Activated naive CD4-positive, alpha-beta T cell (primary cell): ENCODE data around the gene TNKS1BP1.
"Not testable (repeated sequence)": the region's sequence is repeated elsewhere in the genome, so short reads cannot be mapped to it uniquely, and the experiment has no call there.

Experiments used
- DNase-seq, 4 experiments: peaks; one replicate each; lab custom pipeline; 2025; lab: John Stamatoyannopoulos, UW

Gene TNKS1BP1

DNA sequence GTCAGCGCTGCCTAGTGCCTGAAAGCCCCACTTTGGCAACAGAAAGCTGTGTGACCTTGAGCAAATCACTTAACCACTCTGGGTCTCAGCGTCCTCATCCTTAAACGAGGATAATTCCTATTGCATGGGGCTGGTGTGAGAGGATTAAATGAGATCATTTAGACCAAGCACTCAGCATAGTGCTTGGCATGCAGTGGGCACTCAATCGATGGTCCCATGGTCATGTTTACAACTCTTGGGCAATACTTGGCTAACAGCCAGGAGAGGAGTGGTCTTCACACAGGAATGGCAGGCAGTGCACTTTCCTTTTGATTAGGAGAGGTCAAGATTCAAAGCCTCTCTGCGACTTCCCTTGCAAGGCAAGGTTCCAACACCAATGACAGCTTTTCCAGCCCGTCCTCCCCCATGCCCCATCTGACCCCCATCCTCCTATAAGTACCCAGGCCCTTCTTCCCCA is 14.1 kb downstream of the TNKS1BP1 start:
- no peak for DNase-seq

DNA sequence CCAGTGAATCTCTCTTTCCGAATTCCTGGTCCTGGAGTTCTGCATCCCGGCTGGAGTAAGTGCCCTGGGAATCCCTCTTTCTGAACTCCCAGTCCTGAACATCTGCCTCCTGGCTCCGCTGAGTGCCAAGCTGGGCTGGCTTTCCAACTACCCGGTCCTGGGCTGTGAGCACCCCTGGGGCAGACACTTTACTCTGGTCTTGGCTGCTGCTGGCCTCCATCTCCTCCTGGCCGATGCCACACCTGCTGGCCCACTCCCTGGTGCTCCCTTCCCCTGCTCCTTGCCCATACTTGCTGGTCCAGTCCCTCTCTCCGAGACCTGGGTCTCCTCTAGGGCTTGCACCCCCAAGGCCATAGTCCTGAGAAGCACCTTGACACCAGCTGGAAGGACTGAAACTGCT is 14.7 kb downstream of the TNKS1BP1 start:
- no peak for DNase-seq

DNA sequence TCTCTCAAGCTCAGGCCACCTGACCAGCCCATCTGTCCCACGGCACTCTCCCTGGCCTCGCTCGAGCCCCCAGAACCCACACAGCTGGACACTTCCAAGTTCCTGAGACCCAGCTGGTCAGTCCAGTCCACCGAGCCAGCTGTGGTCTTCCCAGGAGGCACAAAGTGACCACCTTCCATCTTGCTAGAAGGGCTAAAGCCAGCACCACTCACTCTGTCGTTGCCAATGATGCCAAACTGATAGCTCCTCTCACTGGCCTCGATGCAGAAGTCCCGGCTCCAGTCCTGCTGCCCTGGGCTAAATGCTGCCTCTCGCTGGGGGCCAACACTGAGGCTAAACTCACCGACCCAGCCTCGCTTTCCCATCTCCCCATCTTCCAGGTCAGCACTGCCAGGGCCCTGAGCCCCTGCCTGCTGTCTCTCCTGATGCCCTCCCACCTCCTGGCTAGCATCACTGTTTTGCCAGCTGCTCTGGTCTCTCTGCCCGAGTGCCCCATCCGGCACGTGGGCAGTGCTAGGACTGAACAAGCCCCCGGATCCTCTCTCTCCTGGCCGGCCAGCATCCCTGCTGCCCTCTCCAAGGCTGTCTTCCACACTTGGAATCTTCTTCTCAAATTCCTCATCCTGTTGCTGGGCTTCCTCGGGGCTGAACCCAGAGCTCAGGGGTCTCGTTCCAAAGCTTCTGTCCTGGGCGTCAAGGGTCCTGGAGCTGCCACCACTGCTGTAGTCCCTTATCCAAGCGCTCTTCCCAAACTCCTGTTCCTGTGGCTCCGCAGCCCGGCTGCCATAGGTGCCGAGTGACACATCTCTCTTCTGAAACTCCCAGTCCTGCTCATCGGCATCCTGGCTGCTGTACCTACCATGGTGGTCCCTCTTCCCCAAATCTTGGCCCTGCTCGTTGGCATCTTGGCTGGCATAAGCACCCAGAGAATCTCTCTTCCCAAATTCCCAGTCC is 15.4 kb downstream of the TNKS1BP1 start:
- DNase-seq: no peak

DNA sequence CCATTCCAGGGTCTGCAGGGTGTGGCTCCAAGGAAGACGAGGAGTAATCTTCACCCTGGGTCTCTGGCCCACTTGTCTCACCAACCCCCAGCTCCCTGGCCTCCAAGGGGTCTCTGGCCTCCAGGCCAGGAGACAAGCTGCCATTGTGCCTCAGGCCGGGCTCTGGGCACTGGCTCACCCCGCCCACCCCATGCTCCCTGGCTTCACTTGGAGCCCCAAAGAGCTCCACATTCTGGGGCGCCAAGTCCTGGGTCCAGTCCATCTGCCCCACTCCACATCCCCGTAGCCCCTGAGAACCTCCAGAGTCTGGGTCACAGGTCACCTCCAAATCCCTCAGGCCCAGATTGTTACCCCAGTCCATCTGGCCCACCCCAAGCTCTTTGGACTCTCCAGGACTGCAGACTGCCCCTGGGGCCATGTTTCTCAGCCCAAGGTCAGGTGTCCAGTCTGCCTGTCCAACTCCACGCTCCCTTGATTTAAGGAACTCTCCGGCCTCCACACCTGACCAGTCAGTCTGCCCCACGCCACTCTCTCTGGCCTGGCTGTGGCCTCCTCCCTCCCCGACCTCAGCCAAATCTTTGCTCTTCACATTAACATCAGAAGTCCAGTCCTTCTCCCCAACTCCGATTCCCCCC is 16.2 kb downstream of the TNKS1BP1 start:
- DNase-seq: no peak

DNA sequence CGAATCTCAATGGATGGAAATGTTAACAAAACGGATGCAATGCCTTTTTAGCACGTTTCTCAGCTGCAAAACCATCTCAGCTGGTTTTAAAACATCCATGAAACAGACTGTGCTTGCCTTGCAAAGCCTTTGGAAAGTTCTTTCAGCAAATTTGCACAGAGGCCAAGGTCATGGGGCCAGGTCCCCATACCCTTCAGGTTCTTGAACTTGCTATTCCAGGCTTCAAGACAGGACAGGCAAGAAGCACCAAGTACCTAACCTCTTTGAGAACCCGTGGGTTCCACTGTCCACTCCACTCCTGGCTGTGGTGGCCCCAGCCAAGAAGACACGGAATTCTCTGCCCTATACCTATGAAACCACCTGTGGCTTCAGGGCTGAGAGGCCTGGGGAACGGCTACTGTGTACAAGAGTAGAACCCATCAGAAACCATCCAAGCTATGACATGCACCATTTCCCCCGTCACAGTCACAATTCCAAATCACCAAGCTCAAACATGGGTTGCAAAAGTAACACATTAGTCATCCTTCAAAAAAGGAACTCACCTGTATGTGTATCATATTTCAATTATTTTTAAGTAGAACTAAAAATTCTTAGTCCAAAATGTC is 17.0 kb downstream of the TNKS1BP1 start:
- no peak for DNase-seq

DNA sequence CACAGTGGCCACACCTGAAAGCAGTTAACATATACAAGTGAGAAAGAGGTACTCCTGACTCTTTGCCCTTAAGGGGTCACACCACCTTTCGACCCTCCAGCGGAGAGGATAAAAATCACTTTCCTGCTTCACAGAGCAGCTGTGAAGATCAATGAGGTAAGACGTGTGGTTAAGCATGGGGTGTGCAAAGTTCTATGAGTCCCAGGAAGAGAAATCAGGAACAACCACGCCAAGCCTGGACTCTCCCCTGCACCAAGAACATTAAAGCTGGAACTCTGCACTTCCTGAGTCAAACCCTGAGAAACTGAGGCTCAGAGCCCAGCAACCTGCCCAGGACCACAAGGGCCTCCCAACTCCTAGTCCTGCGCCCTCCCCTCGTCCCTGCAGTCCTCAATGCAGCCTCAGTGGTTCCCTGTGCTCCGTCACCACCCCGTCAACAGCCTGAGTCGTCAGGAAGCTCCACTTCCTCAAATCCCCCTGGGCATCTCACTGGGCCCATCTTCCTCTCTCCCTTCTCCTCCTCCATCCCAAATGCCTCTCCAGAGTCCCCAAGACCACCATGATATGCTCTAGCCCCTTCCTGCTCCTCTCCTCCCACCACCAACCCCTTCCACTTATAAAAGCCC is 17.7 kb downstream of the TNKS1BP1 start:
- no peak for DNase-seq

DNA sequence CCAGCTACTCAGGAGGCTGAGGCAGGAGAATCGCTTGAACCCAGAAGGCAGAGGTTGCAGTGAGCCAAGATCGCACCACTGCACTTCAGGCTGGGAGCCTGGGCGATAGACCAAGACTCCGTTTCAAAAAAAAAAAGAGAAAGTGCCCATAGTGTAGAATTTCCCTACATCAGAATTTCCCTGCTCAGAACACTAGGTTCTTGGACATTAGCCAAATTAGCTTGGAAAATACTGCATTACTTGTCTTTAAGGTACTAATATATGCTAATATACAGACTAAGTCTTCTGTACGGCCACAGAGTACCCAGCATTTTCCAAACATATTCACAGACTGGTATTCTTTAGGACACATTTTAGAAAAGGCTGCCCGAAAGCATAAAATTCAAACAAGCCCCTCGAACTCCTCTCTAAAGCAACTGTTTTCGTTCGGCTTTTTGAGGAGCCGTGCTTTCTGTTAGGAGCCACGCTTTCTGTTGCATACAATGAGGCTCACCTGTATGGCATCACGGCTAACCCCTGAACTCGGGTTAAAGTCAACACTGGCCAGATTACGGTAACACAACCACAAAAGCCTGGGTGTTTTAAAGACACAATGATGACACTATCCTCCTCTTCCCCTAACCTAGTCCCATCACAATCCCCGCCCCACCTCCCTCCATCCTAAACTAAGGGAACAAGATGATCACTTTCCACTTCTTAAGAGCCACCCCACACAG is 18.4 kb downstream of the TNKS1BP1 start:
- DNase-seq: no peak

DNA sequence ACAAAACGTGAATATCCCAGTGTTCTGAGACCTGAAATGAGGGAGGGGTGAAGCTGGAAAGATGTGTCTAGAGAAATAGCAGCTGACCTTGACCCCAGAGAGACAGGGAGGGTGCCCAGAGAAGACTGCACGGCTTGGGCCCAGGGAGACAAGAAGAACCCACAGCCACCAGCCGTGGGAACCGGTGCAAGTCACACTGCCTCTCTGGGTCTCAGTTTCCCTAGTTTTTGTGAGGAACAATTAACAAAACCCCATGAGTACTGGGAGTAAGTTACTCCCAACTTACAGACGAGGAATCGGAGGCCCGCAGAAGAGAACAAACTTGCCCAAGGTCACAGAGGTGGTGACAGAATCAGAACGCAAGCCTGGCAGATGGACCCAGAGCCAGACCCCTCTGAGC is 19.2 kb downstream of the TNKS1BP1 start:
- no peak for DNase-seq

DNA sequence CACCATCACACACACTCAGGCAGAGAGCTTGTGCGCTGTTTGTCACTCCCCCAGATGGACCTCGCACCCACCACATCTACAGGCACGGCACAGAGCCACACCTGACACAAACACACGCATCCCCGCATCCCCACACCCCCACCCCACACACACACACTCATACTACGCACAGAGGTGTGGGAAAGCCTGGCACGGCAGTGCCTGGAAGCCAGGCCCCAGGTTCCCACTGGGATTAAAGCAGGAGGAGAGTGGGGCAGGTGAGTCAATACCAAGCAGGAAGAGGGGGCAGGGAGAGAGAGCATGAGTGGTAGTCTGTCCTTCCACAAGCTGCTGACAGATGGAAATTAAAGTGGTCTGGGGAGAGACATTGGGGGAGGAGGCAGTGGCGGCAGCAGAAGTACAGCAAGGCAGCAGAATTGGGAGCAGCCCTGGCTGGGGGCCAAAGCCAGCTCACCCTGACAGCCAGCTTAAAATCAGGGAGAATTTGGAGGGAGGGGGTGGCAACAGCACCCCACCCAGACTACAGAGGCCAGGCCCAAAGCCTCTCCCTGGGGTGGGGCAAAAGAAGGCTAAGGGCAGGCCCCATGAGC is 20.7 kb downstream of the TNKS1BP1 start:
- DNase-seq: no peak

DNA sequence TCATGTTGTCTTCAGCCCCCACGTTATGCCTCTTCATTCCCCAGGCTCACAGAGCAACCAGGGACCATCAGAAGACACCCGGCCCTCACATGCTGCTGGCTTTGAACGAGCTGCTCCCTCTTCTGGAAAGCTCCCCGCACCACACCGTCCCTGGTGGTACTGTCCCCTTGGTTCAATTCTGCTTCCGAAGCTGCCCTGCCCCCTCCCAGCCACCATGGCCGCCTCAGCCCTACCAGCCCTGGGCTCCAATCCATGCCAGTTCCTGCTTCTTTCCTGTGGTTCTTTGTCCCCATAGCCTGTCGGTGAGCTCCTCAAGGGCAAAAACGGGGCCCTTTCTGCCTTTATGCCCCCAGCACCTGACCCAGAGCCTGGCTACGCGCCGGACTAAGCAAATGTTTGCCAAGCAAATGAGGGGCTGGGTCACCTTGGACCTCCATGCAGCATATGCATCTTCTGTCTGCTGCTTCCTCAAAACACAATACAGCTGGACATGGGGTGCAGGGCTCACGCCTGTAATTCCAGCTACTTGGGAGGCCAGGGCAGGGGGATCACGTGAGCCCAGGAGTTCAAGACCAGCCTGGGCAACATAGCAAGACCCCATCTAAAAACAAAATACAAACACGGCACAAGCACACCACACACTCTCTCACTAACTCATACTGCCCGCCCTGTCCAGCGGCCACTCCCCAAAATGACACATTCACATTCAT is 21.3 kb downstream of the TNKS1BP1 start:
- no peak for DNase-seq

DNA sequence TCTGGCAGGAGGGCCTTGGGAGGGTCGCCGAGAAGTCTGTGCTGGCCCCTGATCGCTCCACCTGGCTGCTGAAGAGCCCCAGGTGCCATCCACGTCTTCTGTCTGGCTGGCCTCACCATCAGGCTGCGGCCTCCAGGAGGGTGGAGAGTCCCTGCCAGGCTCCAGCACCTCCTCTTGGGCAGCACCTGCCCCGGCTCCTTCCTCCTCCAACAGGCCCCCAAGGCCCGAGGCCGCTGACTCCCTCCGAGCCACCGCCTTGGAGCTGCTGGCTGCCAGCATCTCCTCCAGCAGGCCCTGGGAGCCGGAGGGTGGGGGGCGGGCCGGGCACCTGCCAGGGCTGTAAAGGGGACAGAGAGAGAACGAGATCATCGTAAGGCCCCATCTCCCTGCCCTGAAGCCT is 22.3 kb downstream of the TNKS1BP1 start:
- DNase-seq: no peak

DNA sequence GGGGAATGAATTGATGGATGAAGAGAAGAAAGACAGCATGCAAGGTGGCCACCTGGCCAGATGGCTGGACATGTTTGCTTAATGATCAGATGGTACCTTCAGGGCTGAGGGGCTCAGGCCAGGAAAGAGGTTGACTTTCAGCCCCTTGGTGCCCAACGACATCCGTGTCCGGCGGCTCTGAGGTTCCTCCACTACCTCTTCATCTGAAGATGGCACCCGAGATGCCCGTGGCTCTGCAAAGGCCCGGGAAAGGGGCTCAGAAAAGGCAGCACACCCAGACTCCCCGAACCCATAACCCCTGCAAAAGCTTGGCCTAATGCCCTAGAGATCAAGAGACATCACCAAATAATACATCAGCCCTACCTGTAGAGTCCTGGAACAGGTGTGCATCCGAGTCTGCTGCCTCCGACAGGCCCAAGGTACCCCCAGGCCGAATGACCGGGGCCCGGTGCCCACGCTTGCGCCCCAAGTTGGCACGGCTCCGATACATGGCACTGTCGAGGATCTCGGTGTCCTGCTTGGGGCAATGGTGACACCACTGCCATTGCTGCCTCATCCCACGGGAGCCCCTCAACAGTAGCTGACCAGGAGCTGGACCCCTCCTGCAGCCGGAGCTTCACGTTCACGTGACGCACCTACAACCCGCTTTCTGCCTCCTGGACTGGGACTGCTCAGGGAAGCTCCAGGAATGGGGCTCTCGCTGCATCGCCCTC is 22.9 kb downstream of the TNKS1BP1 start:
- no peak for DNase-seq

DNA sequence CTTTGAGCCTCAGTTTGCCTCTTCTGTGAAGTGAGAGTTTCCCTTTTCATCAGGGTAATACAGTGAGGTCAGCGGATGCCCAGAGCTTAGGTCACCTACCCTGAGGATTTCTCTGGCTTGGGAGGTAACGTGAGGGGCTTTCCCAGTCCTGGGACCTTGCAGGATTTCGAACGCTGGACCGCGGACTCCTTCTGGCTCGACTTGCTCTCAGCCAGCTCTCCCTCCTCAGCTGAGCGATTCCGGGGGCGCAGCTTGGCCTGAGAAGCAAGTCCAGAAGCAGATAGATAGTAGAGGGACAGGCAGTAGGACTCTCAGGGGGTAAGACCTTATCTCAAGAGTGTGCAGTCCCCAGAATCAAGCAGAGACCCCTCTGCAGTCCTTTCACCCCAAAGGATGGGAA is 24.0 kb downstream of the TNKS1BP1 start:
- no peak for DNase-seq

DNA sequence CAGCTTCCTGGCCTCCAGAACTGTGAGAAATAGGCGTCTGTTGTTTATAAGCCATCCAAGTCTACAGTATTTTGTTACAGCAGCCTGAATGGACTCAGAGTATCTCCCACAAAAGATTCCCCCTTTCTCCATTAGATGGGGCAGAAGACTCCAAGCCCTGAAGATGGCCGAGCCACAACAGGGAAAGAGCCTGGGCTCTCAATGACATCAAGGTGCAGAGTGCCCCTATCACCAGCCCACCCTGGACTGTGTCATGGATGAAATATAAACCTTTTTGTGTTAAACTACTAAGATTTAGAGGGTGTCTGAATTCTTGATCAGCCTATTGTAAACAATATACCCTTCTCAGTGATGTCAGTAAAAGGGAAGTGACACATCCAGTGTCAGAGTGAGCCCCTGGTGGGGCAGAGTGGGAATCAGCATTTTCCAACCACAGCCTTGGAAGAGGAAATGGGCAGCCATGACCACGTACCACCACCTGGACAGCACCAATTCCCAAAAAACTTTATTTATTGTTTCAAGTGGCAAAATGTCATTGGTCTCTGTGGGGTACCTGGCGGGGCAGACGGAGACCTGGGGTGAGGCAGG is 25.5 kb downstream of the TNKS1BP1 start:
- no peak for DNase-seq

DNA sequence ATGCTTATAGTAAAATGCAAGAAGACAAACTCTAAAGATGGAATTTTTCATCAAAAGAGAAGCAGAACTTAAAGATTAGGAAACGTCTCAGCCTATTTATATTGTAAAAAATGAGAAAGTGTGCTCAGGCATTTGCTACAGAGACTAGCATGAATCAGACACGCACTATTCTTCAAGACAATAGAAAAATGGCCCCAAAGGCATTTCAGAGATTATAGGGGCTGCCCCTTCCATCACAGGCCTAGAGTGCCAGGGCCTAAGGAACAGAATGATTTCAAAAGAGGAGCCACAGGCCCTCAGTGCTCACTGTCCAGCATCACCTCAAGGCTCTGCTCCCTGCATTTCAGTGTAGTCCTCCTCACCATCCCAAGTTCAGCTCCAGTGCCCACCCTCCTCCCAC is 27.5 kb downstream of the TNKS1BP1 start:
- DNase-seq: no peak

DNA sequence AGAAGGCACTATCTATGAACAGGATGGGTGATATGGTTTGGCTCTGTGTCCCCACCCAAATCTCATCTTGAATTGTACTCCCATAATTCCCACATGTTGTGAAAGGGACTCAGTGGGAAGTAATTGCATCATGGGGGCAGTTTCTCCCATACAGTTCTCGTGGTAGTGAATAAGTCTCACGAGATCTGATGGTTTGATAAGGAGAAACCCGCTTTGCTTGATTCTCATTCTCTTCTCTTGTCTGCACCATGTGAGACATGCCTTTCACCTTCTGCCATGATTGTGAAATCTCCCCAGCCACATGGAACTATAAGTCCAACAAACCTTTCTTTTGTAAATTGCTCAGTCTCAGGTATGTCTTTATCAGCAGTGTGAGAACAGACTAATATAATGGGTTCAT is 28.5 kb downstream of the TNKS1BP1 start:
- DNase-seq: not testable (repeated sequence)

DNA sequence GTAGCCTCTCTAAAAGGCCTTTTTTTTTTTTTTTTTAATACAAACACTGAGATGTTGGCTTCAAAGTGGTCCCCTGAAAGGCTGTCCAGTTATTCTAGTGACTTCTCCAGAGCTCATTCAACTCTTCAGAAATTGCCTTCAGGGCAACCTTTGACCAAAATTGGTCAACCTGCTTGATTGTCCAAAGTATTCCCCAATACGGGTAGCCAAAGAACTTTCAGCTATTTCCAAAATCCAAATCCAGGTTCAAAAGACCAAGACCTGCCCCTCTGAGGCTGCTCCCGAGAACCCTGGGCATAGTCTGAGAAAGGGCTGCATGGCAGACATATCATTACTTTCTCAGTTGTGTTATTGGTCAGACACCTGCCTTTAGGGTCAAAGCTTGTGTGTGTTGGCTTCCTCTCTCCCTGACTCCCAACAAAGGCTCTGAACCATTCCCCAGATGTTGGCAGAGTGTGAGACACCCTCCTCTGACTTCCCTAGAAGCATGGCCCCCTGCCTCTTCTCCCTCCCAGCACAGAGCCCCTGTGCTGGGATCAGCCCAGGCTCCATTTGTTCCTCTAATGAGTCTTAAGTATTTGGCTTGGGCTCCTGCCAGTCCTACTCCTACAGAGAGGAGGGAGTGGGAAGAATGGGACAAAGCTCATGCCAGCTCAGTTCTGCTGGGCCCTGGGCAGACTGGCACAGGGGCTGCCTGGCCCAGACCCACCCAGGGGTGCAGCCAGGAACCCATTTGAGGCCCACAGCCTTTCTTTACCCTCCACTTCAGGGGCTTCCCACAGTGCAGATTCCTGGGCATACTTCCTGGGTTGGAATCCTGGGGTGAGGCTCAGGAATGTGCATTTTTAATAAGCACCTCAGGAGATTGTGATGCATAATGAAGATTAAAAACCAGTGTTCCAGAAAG is 30.3 kb downstream of the TNKS1BP1 start:
- no peak for DNase-seq

DNA sequence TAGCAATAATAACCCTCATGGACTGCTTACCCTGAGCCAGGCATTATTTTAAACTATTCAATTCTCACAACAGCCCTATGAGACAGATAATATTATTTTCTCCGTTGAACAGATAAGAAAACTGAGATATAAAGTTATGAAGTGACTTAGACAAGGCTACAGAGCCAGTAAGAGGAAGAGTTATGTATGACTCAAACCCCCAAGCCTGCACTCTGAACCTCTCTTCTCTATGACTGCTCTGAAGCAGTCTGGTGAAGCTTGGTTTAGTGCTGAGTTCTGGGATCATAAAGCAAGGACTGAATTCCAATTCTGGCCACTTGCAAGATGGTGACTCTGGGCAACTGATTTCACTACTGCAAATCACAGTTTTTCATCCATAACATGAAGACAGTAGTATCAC is 34.5 kb downstream of the TNKS1BP1 start:
- no peak for DNase-seq
